Gastroesophageal sphincter (tissue), 3 donors: ENCODE results near the gene EEFSEC.

Experiments
- EP300 ChIP-seq: sonication (generic); formaldehyde crosslinking; IDR thresholded peaks from one replicate; pipeline ENCODE4 v1.6.1; 2017; ENCODE audit warnings: antibody characterized with exemption, mild to moderate bottlenecking
- POLR2A ChIP-seq, 2 donors: fragments of 450-650 bp; IDR thresholded peaks; one replicate each; pipeline ENCODE4 v1.6.1; 2017; ENCODE audit warnings: antibody characterized with exemption in 2 of 2, mild to moderate bottlenecking in 2 of 2, moderate library complexity in 1 of 2
- TF ChIP-seq, protein P1 (sequence below), 4 experiments: fragments of 200-600 bp in 2 of 4; fragments of 450-650 bp in 2 of 4; sonication (generic) in 1 of 4; IDR thresholded peaks; one replicate each; pipeline ENCODE4 v1.5.1; 2017 to 2019; ENCODE audit warnings: antibody characterized with exemption in 4 of 4, mild to moderate bottlenecking in 2 of 4, moderate library complexity in 2 of 4

DNA sequence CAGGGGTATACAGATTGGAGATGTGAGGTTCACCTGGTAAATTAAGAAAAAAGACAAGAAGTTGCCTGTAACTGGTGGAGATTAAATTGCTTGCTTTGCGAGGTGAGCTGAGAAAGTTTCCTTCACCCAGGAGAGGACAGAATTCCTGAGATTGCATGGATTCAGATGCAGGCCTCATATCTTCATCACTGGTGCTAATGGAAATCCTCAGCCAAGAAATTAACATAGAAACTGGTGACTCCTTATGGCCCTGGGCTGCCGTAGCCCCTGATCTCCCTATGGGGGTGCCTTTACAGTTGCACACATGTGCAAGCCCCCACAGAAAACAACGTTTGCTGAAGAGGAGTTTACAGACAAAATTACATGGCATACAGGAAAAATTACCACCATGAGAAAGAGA is 68.0 kb downstream of the EEFSEC start:
- TF ChIP-seq EP300 (no peak), POLR2A (IDR thresholded peaks at IDR 0.05) (no peak)
- TF ChIP-seq, protein P1, sequence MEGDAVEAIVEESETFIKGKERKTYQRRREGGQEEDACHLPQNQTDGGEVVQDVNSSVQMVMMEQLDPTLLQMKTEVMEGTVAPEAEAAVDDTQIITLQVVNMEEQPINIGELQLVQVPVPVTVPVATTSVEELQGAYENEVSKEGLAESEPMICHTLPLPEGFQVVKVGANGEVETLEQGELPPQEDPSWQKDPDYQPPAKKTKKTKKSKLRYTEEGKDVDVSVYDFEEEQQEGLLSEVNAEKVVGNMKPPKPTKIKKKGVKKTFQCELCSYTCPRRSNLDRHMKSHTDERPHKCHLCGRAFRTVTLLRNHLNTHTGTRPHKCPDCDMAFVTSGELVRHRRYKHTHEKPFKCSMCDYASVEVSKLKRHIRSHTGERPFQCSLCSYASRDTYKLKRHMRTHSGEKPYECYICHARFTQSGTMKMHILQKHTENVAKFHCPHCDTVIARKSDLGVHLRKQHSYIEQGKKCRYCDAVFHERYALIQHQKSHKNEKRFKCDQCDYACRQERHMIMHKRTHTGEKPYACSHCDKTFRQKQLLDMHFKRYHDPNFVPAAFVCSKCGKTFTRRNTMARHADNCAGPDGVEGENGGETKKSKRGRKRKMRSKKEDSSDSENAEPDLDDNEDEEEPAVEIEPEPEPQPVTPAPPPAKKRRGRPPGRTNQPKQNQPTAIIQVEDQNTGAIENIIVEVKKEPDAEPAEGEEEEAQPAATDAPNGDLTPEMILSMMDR (IDR thresholded peaks at IDR 0.05) = no peak
